ACC112 (cell line): ENCODE results near the gene PPTC7.
"Not testable (repeated sequence)": the region's sequence is repeated elsewhere in the genome, so short reads cannot be mapped to it uniquely, and the experiment has no call there.

Experiments used
- H2AFZ ChIP-seq: fragments of 200-600 bp; sonication (generic); one replicate; pipeline ENCODE4 v1.6.0; 2017; ENCODE audit warnings: antibody characterized with exemption, low read length; ENCODE audit not compliant: unreplicated experiment
- H3K27ac ChIP-seq: fragments of 200-600 bp; sonication (generic); 2 replicates; pipeline ENCODE4 v1.5.1; 2014; ENCODE audit warnings: low read depth, mild to moderate bottlenecking, antibody characterized with exemption, low read length, moderate library complexity
- H3K27me3 ChIP-seq: fragments of 200-600 bp; sonication (generic); 2 replicates; pipeline ENCODE4 v1.6.1; 2014; ENCODE audit warnings: mild to moderate bottlenecking, antibody characterized with exemption, low read length, moderate library complexity, mixed read lengths; ENCODE audit not compliant: insufficient read depth
- H3K36me3 ChIP-seq: fragments of 200-600 bp; sonication (generic); 2 replicates; pipeline ENCODE4 v1.6.1; 2016; ENCODE audit warnings: mild to moderate bottlenecking, antibody characterized with exemption, low read length, moderate library complexity, mixed read lengths; ENCODE audit not compliant: insufficient read depth
- H3K4me1 ChIP-seq: fragments of 200-600 bp; sonication (generic); one replicate; pipeline ENCODE4 v1.6.1; 2016; ENCODE audit warnings: low read length, mixed read lengths; ENCODE audit not compliant: insufficient read depth, unreplicated experiment, control insufficient read depth
- H3K4me3 ChIP-seq: fragments of 200-600 bp; sonication (generic); 2 replicates; pipeline ENCODE4 v1.5.1; 2014; ENCODE audit warnings: mild to moderate bottlenecking, low read depth, low read length
- H3K79me2 ChIP-seq: fragments of 200-600 bp; sonication (generic); one replicate; pipeline ENCODE4 v1.6.0; 2016; ENCODE audit warnings: low read length; ENCODE audit not compliant: control insufficient read depth, unreplicated experiment, insufficient read depth

PPTC7 gene

GRCh38 chr12:110560048-110560447 is 23.1 kb downstream of the PPTC7 start:
- Histone ChIP-seq H3K36me3 (no peaks in the 10 kb centered on the region), H3K27ac (no peak overlapping the region), H3K4me1 (peaks cover 45% of the 10 kb centered on the region), H3K79me2 (peaks cover 73% of the 10 kb centered on the region), H3K27me3 (no peaks in the 10 kb centered on the region), H3K4me3 (no peak overlapping the region), H2AFZ (no peak overlapping the region)

- H2AFZ ChIP-seq, H3K27me3 ChIP-seq, H3K4me3 ChIP-seq, H3K36me3 ChIP-seq, H3K27ac ChIP-seq: not testable (repeated sequence)
- Histone ChIP-seq H3K79me2 (peaks cover 79% of the 10 kb centered on the region), H3K4me1 (peaks cover 45% of the 10 kb centered on the region)
These were observed 24.2 kb downstream of the PPTC7 start for GRCh38 chr12:110558945-110559344.

- Histone ChIP-seq H3K4me3 (no peak overlapping the region), H3K27ac (no peak overlapping the region), H3K4me1 (peaks cover 30% of the 10 kb centered on the region), H2AFZ (no peak overlapping the region), H3K36me3 (no peaks in the 10 kb centered on the region), H3K79me2 (peaks cover 73% of the 10 kb centered on the region), H3K27me3 (no peaks in the 10 kb centered on the region)
These were observed 25.8 kb downstream of the PPTC7 start for GRCh38 chr12:110557300-110557699.

GRCh38 chr12:110556705-110557104 is 26.4 kb downstream of the PPTC7 start:
- Histone ChIP-seq H3K4me1 (peaks cover 27% of the 10 kb centered on the region), H3K4me3 (peak overlapping the region; percentile 58; the same call in 1 of the 2 replicates), H3K27ac (no peak overlapping the region), H3K27me3 (no peaks in the 10 kb centered on the region), H3K79me2 (peaks cover 71% of the 10 kb centered on the region), H2AFZ (no peak overlapping the region), H3K36me3 (no peaks in the 10 kb centered on the region)

GRCh38 chr12:110555577-110556406 is 27.3 kb downstream of the PPTC7 start:
- H3K36me3 ChIP-seq: no peaks in the 10 kb centered on the region
- H2AFZ ChIP-seq: no peak overlapping the region
- peaks cover 65% of the 10 kb centered on the region for H3K79me2 ChIP-seq
- H3K4me1 ChIP-seq: peaks cover 22% of the 10 kb centered on the region
- H3K4me3 ChIP-seq: peak overlapping the region; percentile 58
- no peaks in the 10 kb centered on the region for H3K27me3 ChIP-seq
- H3K27ac ChIP-seq: peak overlapping the region; percentile 49

- Histone ChIP-seq H3K79me2 (peaks cover 57% of the 10 kb centered on the region), H3K4me1 (peaks cover 24% of the 10 kb centered on the region), H2AFZ (no peak overlapping the region), H3K27me3 (no peaks in the 10 kb centered on the region), H3K4me3 (no peak overlapping the region), H3K27ac (no peak overlapping the region), H3K36me3 (no peaks in the 10 kb centered on the region)
These were observed 28.9 kb downstream of the PPTC7 start for GRCh38 chr12:110554184-110554583.

- Histone ChIP-seq H3K36me3 (no peaks in the 10 kb centered on the region), H3K4me3 (no peak overlapping the region), H3K27ac (no peak overlapping the region), H3K79me2 (peaks cover 36% of the 10 kb centered on the region), H3K27me3 (no peaks in the 10 kb centered on the region), H3K4me1 (peaks cover 34% of the 10 kb centered on the region), H2AFZ (no peak overlapping the region)
These were observed 32.1 kb downstream of the PPTC7 start for GRCh38 chr12:110550981-110551380.

GRCh38 chr12:110549716-110550115 is 33.4 kb downstream of the PPTC7 start:
- H3K4me3 ChIP-seq: no peak overlapping the region
- H3K79me2 ChIP-seq: peaks cover 28% of the 10 kb centered on the region
- H3K36me3 ChIP-seq: no peaks in the 10 kb centered on the region
- H2AFZ ChIP-seq: no peak overlapping the region
- H3K27ac ChIP-seq: no peak overlapping the region
- H3K27me3 ChIP-seq: no peaks in the 10 kb centered on the region
- H3K4me1 ChIP-seq: peaks cover 34% of the 10 kb centered on the region

GRCh38 chr12:110548678-110549077 is 34.4 kb downstream of the PPTC7 start:
- Histone ChIP-seq H3K27ac (peak overlapping the region; percentile 37; the same call in 1 of the 2 replicates), H3K27me3 (no peaks in the 10 kb centered on the region), H3K4me1 (peaks cover 42% of the 10 kb centered on the region), H3K4me3 (no peak overlapping the region), H3K79me2 (peaks cover 18% of the 10 kb centered on the region), H2AFZ (no peak overlapping the region), H3K36me3 (no peaks in the 10 kb centered on the region)

GRCh38 chr12:110547090-110547489 is 36.0 kb downstream of the PPTC7 start:
- H3K79me2 ChIP-seq: peaks cover 23% of the 10 kb centered on the region
- H3K4me1 ChIP-seq: peaks cover 53% of the 10 kb centered on the region
- no peak overlapping the region for H3K4me3 ChIP-seq
- H3K27me3 ChIP-seq: no peaks in the 10 kb centered on the region
- H3K36me3 ChIP-seq: no peaks in the 10 kb centered on the region
- H2AFZ ChIP-seq: no peak overlapping the region
- H3K27ac ChIP-seq: peak overlapping the region; percentile 84

- H3K27ac ChIP-seq: peak overlapping the region; percentile 84
- H3K79me2 ChIP-seq: peaks cover 19% of the 10 kb centered on the region
- H3K4me1 ChIP-seq: peaks cover 53% of the 10 kb centered on the region
- H3K27me3 ChIP-seq: no peaks in the 10 kb centered on the region
- peak overlapping the region; percentile 11; the same call in 1 of the 2 replicates for H3K4me3 ChIP-seq
- no peak overlapping the region for H2AFZ ChIP-seq
- no peaks in the 10 kb centered on the region for H3K36me3 ChIP-seq
These were observed 36.8 kb downstream of the PPTC7 start for GRCh38 chr12:110546339-110546738.
